B cell (primary cell): Measurements from ENCODE around the gene HPD. TPM values are rescaled to one million over a fixed set of nuclear protein-coding genes. Genes with fewer than 3 reads are reported as not detected.

Experiments
- ATAC-seq: fragments of 200-7000 bp; cut with Tn5 transposase; one replicate; pipeline ENCODE4 v1.10.0; 2021; ENCODE audit warnings: low read depth, mild to moderate bottlenecking, moderate number of reproducible peaks, moderate library complexity
- CTCF ChIA-PET: fragments of 350-600 bp; sonication (Branson Sonifier 250); formaldehyde crosslinking; loops from one replicate; lab custom pipeline; 2021; ENCODE audit warnings: antibody characterized with exemption, inconsistent platforms; lab: Charles Lee
- POLR2A ChIA-PET: fragments of 350-600 bp; sonication (Branson Sonifier 250); formaldehyde crosslinking; loops from one replicate; lab custom pipeline; 2021; ENCODE audit warnings: antibody characterized with exemption; lab: Charles Lee
- DNase-seq: peaks from one replicate; pipeline ENCODE4 v3.0.0; 2013
- H2AFZ ChIP-seq: 2 replicates; pipeline ENCODE4 v1.6.1; 2012; ENCODE audit warnings: mild to moderate bottlenecking, low read depth, low read length; ENCODE audit not compliant: insufficient read depth, poor library complexity, severe bottlenecking
- H3K27ac ChIP-seq, 2 donors: 1 replicate in 1 of 2; 2 replicates in 1 of 2; pipeline ENCODE4 v1.5.1; 2012 to 2013; ENCODE audit warnings: low read length in 2 of 2, mild to moderate bottlenecking in 2 of 2, moderate library complexity in 1 of 2
- H3K27me3 ChIP-seq, 4 experiments: fragments of 200-600 bp in 1 of 4; sonication (generic) in 1 of 4; replicated peaks in 1 of 4; 1 replicate in 2 of 4; 2 replicates in 2 of 4; pipeline versions ENCODE4 v1.6.1 to v1.7.0; 2013 to 2016; ENCODE audit warnings: low read length in 3 of 4, mild to moderate bottlenecking in 2 of 4, mixed read lengths in 1 of 4, moderate library complexity in 1 of 4; ENCODE audit not compliant: insufficient read depth in 4 of 4, control insufficient read depth in 3 of 4; ENCODE audit errors: control extremely low read depth in 1 of 4
- H3K36me3 ChIP-seq, 2 experiments: replicated peaks in 1 of 2; 1 replicate in 1 of 2; 2 replicates in 1 of 2; pipeline versions ENCODE4 v1.6.1 to v1.7.1; 2013; ENCODE audit warnings: low read length in 1 of 2; ENCODE audit not compliant: insufficient read depth in 2 of 2, control insufficient read depth in 1 of 2; ENCODE audit errors: control extremely low read depth in 1 of 2, extremely low read depth in 1 of 2
- H3K4me1 ChIP-seq, 2 donors: fragments of 200-600 bp in 1 of 2; sonication (generic) in 1 of 2; 1 replicate in 1 of 2; 2 replicates in 1 of 2; pipeline versions ENCODE4 v1.5.1 to v1.6.1; 2013 to 2017; ENCODE audit warnings: low read length in 2 of 2; ENCODE audit not compliant: control insufficient read depth in 2 of 2, insufficient read depth in 2 of 2
- H3K4me2 ChIP-seq: replicated peaks from 2 replicates; pipeline ENCODE3; 2012; ENCODE audit warnings: mild to moderate bottlenecking, low read depth, low read length; ENCODE audit not compliant: poor library complexity, severe bottlenecking
- H3K4me3 ChIP-seq, 5 experiments: fragments of 200-600 bp in 1 of 5; sonication (generic) in 1 of 5; 1 replicate in 3 of 5; 2 replicates in 2 of 5; pipeline versions ENCODE4 v1.5.1 to v1.7.0; 2011 to 2016; ENCODE audit warnings: low read length in 4 of 5, mild to moderate bottlenecking in 4 of 5, low read depth in 2 of 5, control low read depth in 1 of 5, moderate library complexity in 1 of 5; ENCODE audit not compliant: insufficient read depth in 1 of 5; ENCODE audit errors: control extremely low read depth in 1 of 5, extremely low read depth in 1 of 5
- H3K79me2 ChIP-seq: fragments of 200-600 bp; sonication (generic); one replicate; pipeline ENCODE4 v1.6.0; 2016; ENCODE audit warnings: low read length; ENCODE audit not compliant: control insufficient read depth, insufficient read depth
- H3K9ac ChIP-seq: fragments of 200-600 bp; sonication (generic); 2 replicates; pipeline ENCODE4 v1.6.1; 2017; ENCODE audit warnings: mild to moderate bottlenecking, low read length, moderate library complexity
- H3K9me3 ChIP-seq, 3 donors: one replicate each; pipeline versions ENCODE4 v1.6.1 to v1.7.1; 2013; ENCODE audit warnings: low read length in 2 of 3; ENCODE audit not compliant: control insufficient read depth in 2 of 3, insufficient read depth in 1 of 3; ENCODE audit errors: control extremely low read depth in 1 of 3
- H4K20me1 ChIP-seq: 2 replicates; pipeline ENCODE4 v1.6.0; 2012; ENCODE audit warnings: mild to moderate bottlenecking, low read length; ENCODE audit not compliant: insufficient read depth, control insufficient read depth, poor library complexity, severe bottlenecking
- H3K27ac Mint-ChIP-seq: one replicate; pipeline ENCODE4 v1.8.0; 2021; ENCODE audit warnings: mixed read lengths
- H3K27me3 Mint-ChIP-seq: one replicate; pipeline ENCODE4 v1.8.0; 2021; ENCODE audit warnings: mixed read lengths
- H3K4me1 Mint-ChIP-seq: one replicate; pipeline ENCODE4 v1.8.0; 2021; ENCODE audit warnings: mixed read lengths
- H3K4me3 Mint-ChIP-seq: one replicate; pipeline ENCODE4 v1.8.0; 2021; ENCODE audit warnings: mixed read lengths
- H3K9me3 Mint-ChIP-seq: one replicate; pipeline ENCODE4 v1.8.0; 2022; ENCODE audit warnings: mixed read lengths; ENCODE audit not compliant: insufficient read depth
- EZH2 ChIP-seq: IDR thresholded peaks from 2 replicates; pipeline ENCODE4 v1.6.1; 2012; ENCODE audit warnings: borderline replicate concordance, low read depth, mild to moderate bottlenecking, moderate library complexity, low read length; ENCODE audit not compliant: insufficient read depth, poor library complexity, severe bottlenecking
- WGBS: methylation state at CpG from one replicate; pipeline ENCODE4 v1.1.5; 2013; ENCODE audit warnings: missing lambda C conversion rate; ENCODE audit not compliant: insufficient coverage; 5-methylcytosine and 5-hydroxymethylcytosine counted together
- intact Hi-C: fragments of 100-400 bp; cut with micrococcal nuclease; formaldehyde crosslinking; loops from one replicate; pipeline ENCODE4 v1.10.0; 2022
- polyA plus RNA-seq: library from polyadenylated mRNA; depleted of rRNA; stranded (reverse); fragments of >200 nt; gene quantifications from 2 replicates; pipeline ENCODE4 v1.2.3, GENCODE V29; 2012
- total RNA-seq, 2 donors: library from RNA; stranded (reverse); fragments of 120-200 nt in 1 of 2; gene quantifications; 1 replicate in 1 of 2; 2 replicates in 1 of 2; pipeline versions ENCODE4 v1.2.3 to v1.2.4, GENCODE V29; 2013 to 2022
- TF ChIP-seq, protein P1 (sequence below): fragments of 200-600 bp; IDR thresholded peaks from one replicate; pipeline ENCODE4 v1.8.0; 2022; ENCODE audit warnings: antibody characterized with exemption, mild to moderate bottlenecking

The HPD gene
- total and polyA plus RNA-seq, 2 donors (not counting 1 experiment from before 2014, with no cell fraction given): not detected

DNA sequence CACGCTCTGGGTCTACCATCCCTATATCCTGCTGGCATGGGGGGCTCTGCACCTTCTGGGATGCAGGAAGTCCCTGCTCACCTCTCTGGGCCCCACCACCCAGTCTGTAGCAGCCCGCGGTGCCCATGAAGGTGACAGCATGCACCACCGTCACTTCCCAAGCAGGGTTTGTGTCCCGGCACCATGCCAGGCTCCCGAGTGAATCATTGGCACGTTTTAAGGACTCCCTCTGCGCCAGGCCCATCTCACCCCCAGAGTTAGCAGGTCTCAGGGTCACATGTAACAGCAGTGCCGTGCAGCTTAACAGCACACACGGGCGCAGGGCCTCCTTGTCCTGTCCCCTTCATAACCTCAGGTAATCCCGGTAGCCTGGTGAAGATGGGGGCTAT lies 34.9 kb downstream of the HPD start:
- H3K4me2 ChIP-seq: no peak overlapping the region
- Mint-ChIP-seq H3K9me3 (no peaks in the 10 kb centered on the region), H3K27ac (no peak overlapping the region), H3K27me3 (no peaks in the 10 kb centered on the region), H3K4me1 (no peaks in the 10 kb centered on the region), H3K4me3 (no peak overlapping the region)
- CTCF ChIA-PET: interaction anchor here (0.7 to 3.5 kb wide), 2 partner anchors 12 to 134 kb away, joined by 3 to 16 read pairs; no protein-coding TSS in a partner anchor
- intact Hi-C loops: no loop called here
- H3K4me1 ChIP-seq: no peaks in the 10 kb centered on the region
- WGBS: 87% methylated on average over 12 of the region's 12 CpGs
- peaks cover 39% of the 10 kb centered on the region for H3K79me2 ChIP-seq
- H3K4me3 ChIP-seq: no peak overlapping the region
- POLR2A ChIA-PET: no interaction called here
- H3K27ac ChIP-seq: no peak overlapping the region
- ATAC-seq (no peak), DNase-seq (no peak)
- H3K9me3 ChIP-seq: no peaks in the 10 kb centered on the region
- H2AFZ ChIP-seq: no peak overlapping the region
- no peak overlapping the region for H3K9ac ChIP-seq
- peaks cover 1 to 81% of the 10 kb centered on the region in 2 experiments for H3K36me3 ChIP-seq
- peaks cover 62% of the 10 kb centered on the region for H4K20me1 ChIP-seq
- TF ChIP-seq, protein P1, sequence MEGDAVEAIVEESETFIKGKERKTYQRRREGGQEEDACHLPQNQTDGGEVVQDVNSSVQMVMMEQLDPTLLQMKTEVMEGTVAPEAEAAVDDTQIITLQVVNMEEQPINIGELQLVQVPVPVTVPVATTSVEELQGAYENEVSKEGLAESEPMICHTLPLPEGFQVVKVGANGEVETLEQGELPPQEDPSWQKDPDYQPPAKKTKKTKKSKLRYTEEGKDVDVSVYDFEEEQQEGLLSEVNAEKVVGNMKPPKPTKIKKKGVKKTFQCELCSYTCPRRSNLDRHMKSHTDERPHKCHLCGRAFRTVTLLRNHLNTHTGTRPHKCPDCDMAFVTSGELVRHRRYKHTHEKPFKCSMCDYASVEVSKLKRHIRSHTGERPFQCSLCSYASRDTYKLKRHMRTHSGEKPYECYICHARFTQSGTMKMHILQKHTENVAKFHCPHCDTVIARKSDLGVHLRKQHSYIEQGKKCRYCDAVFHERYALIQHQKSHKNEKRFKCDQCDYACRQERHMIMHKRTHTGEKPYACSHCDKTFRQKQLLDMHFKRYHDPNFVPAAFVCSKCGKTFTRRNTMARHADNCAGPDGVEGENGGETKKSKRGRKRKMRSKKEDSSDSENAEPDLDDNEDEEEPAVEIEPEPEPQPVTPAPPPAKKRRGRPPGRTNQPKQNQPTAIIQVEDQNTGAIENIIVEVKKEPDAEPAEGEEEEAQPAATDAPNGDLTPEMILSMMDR: no peak
- no peak for TF ChIP-seq EZH2
- H3K27me3 ChIP-seq: no peaks in the 10 kb centered on the region

DNA sequence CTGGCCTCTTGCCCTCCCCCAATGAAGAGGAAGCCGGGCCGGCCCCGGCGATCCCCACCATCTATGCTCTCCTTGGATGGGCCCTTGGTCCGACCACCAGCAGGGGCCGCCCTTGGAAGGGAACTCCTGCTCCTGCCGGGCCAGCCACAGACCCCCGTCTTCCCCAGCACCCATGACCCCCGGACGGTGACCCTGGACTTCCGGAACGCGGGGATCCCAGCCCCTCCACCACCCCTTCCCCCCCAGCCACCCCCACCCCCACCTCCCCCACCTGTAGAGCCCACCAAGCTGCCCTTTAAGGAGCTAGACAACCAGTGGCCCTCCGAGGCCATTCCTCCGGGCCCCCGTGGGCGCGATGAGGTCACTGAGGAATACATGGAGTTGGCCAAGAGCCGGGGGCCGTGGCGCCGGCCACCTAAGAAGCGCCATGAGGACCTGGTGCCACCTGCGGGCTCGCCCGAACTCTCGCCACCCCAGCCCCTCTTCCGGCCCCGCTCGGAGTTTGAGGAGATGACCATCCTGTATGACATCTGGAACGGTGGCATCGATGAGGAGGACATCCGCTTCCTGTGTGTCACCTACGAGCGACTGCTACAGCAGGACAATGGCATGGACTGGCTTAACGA lies 35.4 kb downstream of the HPD start:
- Histone ChIP-seq H4K20me1 (peaks cover 60% of the 10 kb centered on the region), H3K27ac (no peak overlapping the region), H3K79me2 (peaks cover 38% of the 10 kb centered on the region), H3K4me2 (no peak overlapping the region), H2AFZ (no peak overlapping the region), H3K4me3 (no peak overlapping the region), H3K36me3 (peaks cover 1 to 76% of the 10 kb centered on the region in 2 experiments), H3K4me1 (no peaks in the 10 kb centered on the region), H3K27me3 (no peaks in the 10 kb centered on the region), H3K9me3 (no peaks in the 10 kb centered on the region), H3K9ac (no peak overlapping the region)
- no peak for DNase-seq
- Mint-ChIP-seq H3K4me3 (no peak overlapping the region), H3K27ac (no peak overlapping the region), H3K9me3 (no peaks in the 10 kb centered on the region), H3K4me1 (no peaks in the 10 kb centered on the region), H3K27me3 (no peaks in the 10 kb centered on the region)
- ChIA-PET POLR2A (no interaction called here), CTCF (interaction anchor here (3.5 kb wide), 1 partner anchor 12 kb away, joined by 16 read pairs; no protein-coding TSS in a partner anchor)
- TF ChIP-seq EZH2: no peak
- TF ChIP-seq, protein P1: no peak
- 94% methylated on average over 29 of the region's 36 CpGs for WGBS
- ATAC-seq: no peak
- intact Hi-C loops: no loop called here
